Uterus (tissue), 4 donors: ENCODE measurements around the gene GAD1. TPM values are rescaled to one million over a fixed set of nuclear protein-coding genes. Genes with fewer than 3 reads are reported as not detected.

Experiments used
- DNase-seq, 2 donors: peaks; one replicate each; pipeline ENCODE4 v3.0.0-alpha.2; 2019 to 2020
- H3K27ac ChIP-seq, 2 donors: fragments of 200-600 bp; sonication (generic); 1 replicate in 1 of 2; 2 replicates in 1 of 2; pipeline ENCODE4 v1.5.1; 2016 to 2018
- H3K27me3 ChIP-seq, 2 donors: fragments of 200-600 bp; sonication (generic); one replicate each; pipeline ENCODE4 v1.5.1; 2018 to 2019; ENCODE audit warnings: control low read depth in 1 of 2
- H3K36me3 ChIP-seq, 2 donors: fragments of 200-600 bp; sonication (generic); one replicate each; pipeline ENCODE4 v1.5.1; 2019; ENCODE audit warnings: control low read depth in 1 of 2
- H3K4me1 ChIP-seq, 2 donors: fragments of 200-600 bp; sonication (generic); one replicate each; pipeline ENCODE4 v1.5.1; 2018 to 2019; ENCODE audit warnings: control low read depth in 1 of 2
- H3K4me3 ChIP-seq, 2 donors: fragments of 200-600 bp; sonication (generic); 1 replicate in 1 of 2; 2 replicates in 1 of 2; pipeline ENCODE4 v1.5.1; 2018 to 2019; ENCODE audit warnings: mild to moderate bottlenecking in 1 of 2
- H3K9me3 ChIP-seq, 2 donors: fragments of 200-600 bp; sonication (generic); one replicate each; pipeline ENCODE4 v1.5.1; 2019; ENCODE audit warnings: control low read depth in 1 of 2
- POLR2A ChIP-seq, 2 donors: fragments of 450-650 bp; IDR thresholded peaks; one replicate each; pipeline ENCODE4 v1.6.1; 2016; ENCODE audit warnings: antibody characterized with exemption in 2 of 2, mild to moderate bottlenecking in 1 of 2, moderate library complexity in 1 of 2
- intact Hi-C: fragments of 100-400 bp; cut with DNase I; formaldehyde crosslinking; loops from one replicate; pipeline ENCODE4 v1.15.1; 2023; ENCODE audit warnings: low total_unique reads
- total RNA-seq, 4 donors: library from RNA; depleted of rRNA in 3 of 4; stranded (reverse); fragments of >200 nt in 3 of 4; gene quantifications; one replicate each; pipeline versions ENCODE4 v1.1.0 to v1.2.4, GENCODE V29; 2014 to 2023
- TF ChIP-seq, protein P1 (sequence below), 4 experiments: fragments of 200-600 bp in 2 of 4; fragments of 450-650 bp in 2 of 4; sonication (generic) in 2 of 4; IDR thresholded peaks; one replicate each; pipeline ENCODE4 v1.5.1; 2016 to 2019; ENCODE audit warnings: antibody characterized with exemption in 4 of 4, mild to moderate bottlenecking in 2 of 4, moderate library complexity in 1 of 4
- donor health status: DM: yes; HTN: yes; CAD: no.

GAD1 gene
- total RNA-seq, 4 donors from 2014 or later, result 0.83 to 1.6 TPM; not detected in 2

DNA sequence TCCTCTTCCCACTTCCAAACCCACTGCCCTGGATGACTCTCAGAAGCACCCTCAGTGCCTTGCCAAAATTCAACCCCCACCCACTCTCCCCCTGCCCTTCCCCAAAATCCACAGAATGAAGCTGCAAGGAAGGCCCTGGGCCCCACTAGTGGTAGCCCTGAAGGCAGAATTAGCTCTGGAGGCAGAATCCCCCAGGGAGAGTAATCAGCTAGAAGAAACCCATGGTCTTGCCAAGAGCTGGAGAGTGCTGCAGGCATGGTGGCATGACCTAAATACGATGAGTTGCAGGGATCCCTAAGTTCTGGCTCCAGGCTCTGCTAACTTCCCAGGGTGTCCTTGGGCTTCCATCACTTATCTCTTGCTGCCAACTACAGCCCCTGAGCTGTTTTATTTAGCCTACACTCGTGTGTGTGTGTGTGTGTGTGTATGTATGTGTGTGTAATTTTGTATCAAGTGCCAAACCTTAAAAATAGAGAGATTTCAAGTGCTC lies 7.9 kb downstream of the GAD1 start:
- Histone ChIP-seq H3K27ac (no peak overlapping the region), H3K36me3 (no peaks in the 10 kb centered on the region), H3K27me3 (peaks cover 10 to 27% of the 10 kb centered on the region in 2 donors), H3K9me3 (no peaks in the 10 kb centered on the region), H3K4me3 (no peak overlapping the region), H3K4me1 (peaks cover 0 to 13% of the 10 kb centered on the region in 2 donors)
- TF ChIP-seq, protein P1, sequence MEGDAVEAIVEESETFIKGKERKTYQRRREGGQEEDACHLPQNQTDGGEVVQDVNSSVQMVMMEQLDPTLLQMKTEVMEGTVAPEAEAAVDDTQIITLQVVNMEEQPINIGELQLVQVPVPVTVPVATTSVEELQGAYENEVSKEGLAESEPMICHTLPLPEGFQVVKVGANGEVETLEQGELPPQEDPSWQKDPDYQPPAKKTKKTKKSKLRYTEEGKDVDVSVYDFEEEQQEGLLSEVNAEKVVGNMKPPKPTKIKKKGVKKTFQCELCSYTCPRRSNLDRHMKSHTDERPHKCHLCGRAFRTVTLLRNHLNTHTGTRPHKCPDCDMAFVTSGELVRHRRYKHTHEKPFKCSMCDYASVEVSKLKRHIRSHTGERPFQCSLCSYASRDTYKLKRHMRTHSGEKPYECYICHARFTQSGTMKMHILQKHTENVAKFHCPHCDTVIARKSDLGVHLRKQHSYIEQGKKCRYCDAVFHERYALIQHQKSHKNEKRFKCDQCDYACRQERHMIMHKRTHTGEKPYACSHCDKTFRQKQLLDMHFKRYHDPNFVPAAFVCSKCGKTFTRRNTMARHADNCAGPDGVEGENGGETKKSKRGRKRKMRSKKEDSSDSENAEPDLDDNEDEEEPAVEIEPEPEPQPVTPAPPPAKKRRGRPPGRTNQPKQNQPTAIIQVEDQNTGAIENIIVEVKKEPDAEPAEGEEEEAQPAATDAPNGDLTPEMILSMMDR (IDR thresholded peaks at IDR 0.05), result no peak
- TF ChIP-seq POLR2A (IDR thresholded peaks at IDR 0.05), result no peak
- DNase-seq, result no peak
- intact Hi-C loops, result no loop called here

DNA sequence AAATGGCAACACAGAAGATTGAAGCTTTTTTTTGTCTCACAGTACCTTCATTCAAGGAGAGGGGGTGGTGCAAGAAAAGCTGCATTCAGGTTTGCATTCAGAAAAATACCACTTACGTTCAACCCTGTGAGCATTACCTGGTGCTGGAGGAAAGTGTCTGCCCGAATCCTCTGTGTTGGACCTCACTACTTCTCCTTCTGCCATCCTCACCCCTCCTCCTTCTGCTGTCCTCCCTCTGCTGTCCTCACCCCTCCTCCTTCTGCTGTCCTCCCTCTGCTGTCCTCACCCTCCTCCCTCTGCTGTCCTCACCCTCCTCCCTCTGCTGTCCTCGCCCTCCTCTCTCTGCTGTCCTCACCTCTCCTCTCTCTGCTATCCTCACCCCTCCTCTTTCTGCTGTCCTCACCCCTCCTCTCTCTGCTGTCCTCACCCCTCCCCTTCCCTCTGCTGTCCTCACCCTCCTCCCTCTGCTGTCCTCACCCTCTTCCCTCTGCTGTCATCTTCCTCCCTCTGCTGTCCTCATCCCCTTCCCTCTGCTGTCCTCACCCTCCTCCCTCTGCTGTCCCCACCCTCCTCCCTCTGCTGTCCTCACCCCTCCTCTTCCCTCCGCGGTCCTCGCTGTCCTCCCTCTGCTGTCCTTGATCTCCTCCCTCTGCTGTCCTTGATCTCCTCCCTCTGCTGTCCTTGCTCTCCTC lies 11.3 kb downstream of the GAD1 start:
- Histone ChIP-seq H3K4me1 (no peaks in the 10 kb centered on the region), H3K27ac (no peak overlapping the region), H3K9me3 (no peaks in the 10 kb centered on the region), H3K27me3 (peaks cover 0 to 2% of the 10 kb centered on the region in 2 donors), H3K36me3 (no peaks in the 10 kb centered on the region), H3K4me3 (no peak overlapping the region)
- DNase-seq, result no peak
- intact Hi-C loops, result no loop called here
- no peak for TF ChIP-seq POLR2A (IDR thresholded peaks at IDR 0.05)
- TF ChIP-seq, protein P1 (IDR thresholded peaks at IDR 0.05), result no peak

DNA sequence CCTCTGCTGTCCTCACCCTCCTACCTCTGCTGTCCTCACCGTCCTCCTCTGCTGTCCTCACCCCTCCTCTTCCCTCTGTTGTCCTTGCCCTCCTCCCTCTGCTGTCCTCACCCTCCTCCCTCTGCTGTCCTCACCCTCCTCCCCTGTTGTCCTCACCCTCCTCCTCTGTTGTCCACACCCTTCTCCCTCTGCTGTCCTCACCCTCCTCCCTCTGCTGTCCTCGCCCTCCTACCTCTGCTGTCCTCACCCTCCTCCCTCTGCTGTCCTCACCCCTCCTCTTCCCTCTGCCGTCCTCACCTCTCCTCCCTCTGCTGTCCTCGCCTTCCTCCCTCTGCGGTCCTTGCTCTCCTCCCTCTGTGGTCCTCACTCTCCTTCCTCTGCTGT lies 11.8 kb downstream of the GAD1 start:
- no peaks in the 10 kb centered on the region for H3K36me3 ChIP-seq
- DNase-seq, result no peak
- intact Hi-C loops, result no loop called here
- H3K4me3 ChIP-seq, result no peak overlapping the region
- H3K9me3 ChIP-seq, result no peaks in the 10 kb centered on the region
- H3K27me3 ChIP-seq, result no peaks in the 10 kb centered on the region
- no peaks in the 10 kb centered on the region for H3K4me1 ChIP-seq
- H3K27ac ChIP-seq, result no peak overlapping the region
- TF ChIP-seq, protein P1 (IDR thresholded peaks at IDR 0.05), result no peak
- no peak for TF ChIP-seq POLR2A (IDR thresholded peaks at IDR 0.05)

DNA sequence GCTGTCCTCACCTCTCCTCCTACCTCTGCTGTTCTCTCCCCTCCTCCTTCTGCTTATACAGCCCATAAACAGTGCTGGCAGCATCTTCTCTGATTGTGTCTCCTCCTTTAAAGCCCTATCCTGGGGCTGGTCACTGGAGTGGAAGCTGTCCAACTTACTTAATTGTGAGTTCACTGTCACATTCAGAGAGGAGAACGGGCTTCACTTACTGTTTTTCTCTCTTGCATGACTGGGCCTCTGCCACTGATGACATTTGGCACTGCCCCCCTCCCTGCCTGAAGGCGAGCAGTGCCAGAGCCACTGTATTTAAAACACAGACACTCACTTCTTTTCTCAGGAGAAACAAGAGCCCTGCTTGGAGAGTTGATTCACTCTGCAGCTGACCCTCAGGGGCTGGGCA lies 12.3 kb downstream of the GAD1 start:
- intact Hi-C loops, result no loop called here
- Histone ChIP-seq H3K4me1 (no peaks in the 10 kb centered on the region), H3K27ac (no peak overlapping the region), H3K27me3 (no peaks in the 10 kb centered on the region), H3K4me3 (no peak overlapping the region), H3K9me3 (no peaks in the 10 kb centered on the region), H3K36me3 (no peaks in the 10 kb centered on the region)
- DNase-seq, result no peak
- TF ChIP-seq, protein P1 (IDR thresholded peaks at IDR 0.05), result no peak
- no peak for TF ChIP-seq POLR2A (IDR thresholded peaks at IDR 0.05)

DNA sequence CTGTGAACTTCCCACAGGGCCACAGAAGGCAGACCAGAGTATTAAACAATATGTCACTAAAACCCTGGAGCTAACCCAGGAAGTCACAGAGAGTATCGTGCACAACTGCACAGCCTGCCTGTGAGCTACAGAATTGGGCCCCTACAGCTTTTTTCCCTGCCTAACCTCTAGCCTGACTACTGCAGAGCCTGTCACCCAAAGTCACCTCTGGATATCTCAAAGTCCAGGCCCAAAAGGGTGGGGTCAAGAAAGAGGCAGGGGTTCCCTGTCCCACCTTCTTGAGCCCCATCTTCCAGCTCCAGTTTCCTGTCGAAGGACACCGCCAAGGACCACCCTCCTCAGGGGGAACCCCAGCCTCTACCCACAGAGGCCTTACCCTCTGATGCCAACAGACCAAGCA lies 13.5 kb downstream of the GAD1 start:
- Histone ChIP-seq H3K27ac (no peak overlapping the region), H3K4me3 (no peak overlapping the region), H3K4me1 (no peaks in the 10 kb centered on the region), H3K9me3 (no peaks in the 10 kb centered on the region), H3K27me3 (no peaks in the 10 kb centered on the region), H3K36me3 (no peaks in the 10 kb centered on the region)
- intact Hi-C loops, result no loop called here
- no peak for TF ChIP-seq POLR2A (IDR thresholded peaks at IDR 0.05)
- no peak for DNase-seq
